ENCODE results near the gene ITGB2.

GRCh38 chr21:44949161-44949778 lies 28.6 kb upstream of the ITGB2 start:
- TF ChIP-seq CTCF (IDR thresholded peaks at IDR 0.05) (no peak), ATF3 (CRISPR knock-in tag; conservative IDR thresholded peaks at IDR 0.05) (no peak), HMGXB4 (CRISPR knock-in tag; IDR thresholded peaks at IDR 0.05) (no peak)
